Activated CD4-positive, alpha-beta T cell treated with anti-CD3 and anti-CD28 coated beads for 24 hours (primary cell): ENCODE measurements around the gene MCM3AP.

Experiments used
- DNase-seq, 2 donors: peaks; one replicate each; pipeline ENCODE4 v3.0.0-alpha.2; 2020; ENCODE audit warnings: low read depth in 2 of 2

The MCM3AP gene

GRCh38 chr21:46285206-46285661 is at the start of gene MCM3AP:
TSS of gene MCM3AP (minus strand) at chr21:46285611. CDS start at chr21:46285286, 325 bp downstream.
- no peak for DNase-seq

GRCh38 chr21:46334351-46335140 is 49.1 kb upstream of the MCM3AP start:
- DNase-seq = no peak

GRCh38 chr21:46329796-46330195 is 44.4 kb upstream of the MCM3AP start:
- no peak for DNase-seq

DNA sequence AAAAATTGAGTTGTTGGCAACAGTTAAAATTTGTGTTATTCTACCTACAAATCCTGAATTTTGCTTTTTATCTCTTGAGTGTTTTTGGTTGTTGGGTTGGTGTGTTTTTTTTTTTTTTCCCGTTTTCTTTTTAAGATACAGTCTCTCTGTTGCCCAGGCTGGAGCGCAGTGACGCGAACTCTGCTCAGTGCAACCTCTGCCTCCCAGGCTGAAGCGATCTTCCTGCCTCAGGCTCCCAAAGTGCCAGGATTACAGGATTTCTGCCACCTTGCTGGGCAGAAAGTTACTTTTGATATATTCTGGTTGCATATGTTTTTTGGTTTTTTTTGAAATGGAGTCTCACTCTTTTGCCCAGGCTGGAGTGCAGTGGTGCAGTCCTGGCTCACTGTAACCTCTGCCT is 42.7 kb upstream of the MCM3AP start:
- no peak for DNase-seq

GRCh38 chr21:46327711-46328110 is 42.3 kb upstream of the MCM3AP start:
- no peak for DNase-seq

- no peak for DNase-seq
Observed at GRCh38 chr21:46326110-46326703, 40.8 kb upstream of the MCM3AP start.

GRCh38 chr21:46325073-46325912 is 39.9 kb upstream of the MCM3AP start:
- DNase-seq = peak; percentile 2 to 28

DNA sequence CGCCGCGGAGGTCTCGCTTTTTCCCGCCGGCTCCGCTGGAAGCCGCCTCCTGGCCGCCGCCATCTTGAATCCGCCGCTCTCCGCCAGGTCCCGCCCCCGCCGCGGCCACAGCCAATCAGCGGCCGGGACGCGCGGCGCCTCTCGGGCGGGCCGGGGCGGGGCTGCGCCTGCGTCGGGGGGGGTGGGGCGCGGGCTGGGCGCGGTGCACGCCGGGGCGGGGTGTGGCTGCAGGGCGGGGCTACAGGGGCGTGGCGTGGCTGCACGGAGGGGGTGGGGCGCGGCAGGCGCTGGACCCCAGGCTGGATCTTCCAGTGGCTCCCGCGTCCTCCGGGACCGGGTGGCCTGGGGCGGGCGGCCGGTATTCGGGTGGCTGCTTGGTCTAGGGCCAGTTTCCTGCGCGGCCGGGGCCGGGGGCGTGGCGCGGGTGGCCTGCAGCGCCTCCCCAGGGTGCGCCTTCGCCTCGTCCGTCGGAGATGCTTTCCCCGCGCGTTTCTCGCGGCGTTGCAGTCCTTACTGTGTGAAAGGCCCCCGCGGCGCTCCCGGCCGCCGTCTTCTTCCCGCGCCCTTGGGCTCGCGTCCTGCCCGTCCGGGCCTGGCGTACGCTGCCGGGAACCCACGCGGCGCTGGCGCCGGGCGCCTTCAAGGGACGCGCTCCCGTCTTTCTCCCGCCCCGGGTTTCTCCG is 39.1 kb upstream of the MCM3AP start:
- peak; percentile 78 to 81 for DNase-seq

GRCh38 chr21:46323710-46324389 is 38.4 kb upstream of the MCM3AP start, which contains the start of the genes C21orf58 and PCNT:
TSS of gene C21orf58 (minus strand) at chr21:46323870. CDS start at chr21:46322738, 1,132 bp downstream.
TSS of gene PCNT (plus strand) at chr21:46324156. CDS start at chr21:46324229, 73 bp downstream.
- DNase-seq = peak; percentile 91 to 96

DNA sequence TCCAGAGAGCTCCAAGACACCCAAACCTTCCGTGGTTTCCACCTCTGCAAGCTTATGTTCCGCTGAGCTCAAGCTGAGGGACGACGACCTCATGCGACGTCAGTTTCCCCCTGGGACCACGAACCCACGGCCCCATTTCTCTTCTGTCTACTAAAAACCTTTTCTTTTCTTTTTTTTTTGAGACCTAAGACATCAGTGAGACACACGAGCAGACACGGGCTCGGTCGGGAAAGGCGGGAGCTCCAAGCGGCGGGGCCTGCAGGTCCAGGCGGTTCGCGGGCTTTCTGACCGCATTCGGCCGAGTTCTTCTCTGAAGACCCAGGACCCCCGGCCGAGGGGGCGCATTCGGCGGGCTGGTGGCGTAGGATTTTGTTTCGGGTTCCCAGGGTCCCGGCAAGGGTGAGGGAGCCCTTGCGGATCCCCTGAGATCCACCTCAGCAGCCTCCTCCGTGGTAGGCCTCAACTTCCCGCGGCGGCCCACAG is 37.9 kb upstream of the MCM3AP start:
- peak in 1 of 2 donors; percentile 10 for DNase-seq

- DNase-seq = no peak
Observed at GRCh38 chr21:46322351-46323226, 37.2 kb upstream of the MCM3AP start.

- no peak for DNase-seq
Observed at GRCh38 chr21:46320331-46320801, 35.0 kb upstream of the MCM3AP start.

DNA sequence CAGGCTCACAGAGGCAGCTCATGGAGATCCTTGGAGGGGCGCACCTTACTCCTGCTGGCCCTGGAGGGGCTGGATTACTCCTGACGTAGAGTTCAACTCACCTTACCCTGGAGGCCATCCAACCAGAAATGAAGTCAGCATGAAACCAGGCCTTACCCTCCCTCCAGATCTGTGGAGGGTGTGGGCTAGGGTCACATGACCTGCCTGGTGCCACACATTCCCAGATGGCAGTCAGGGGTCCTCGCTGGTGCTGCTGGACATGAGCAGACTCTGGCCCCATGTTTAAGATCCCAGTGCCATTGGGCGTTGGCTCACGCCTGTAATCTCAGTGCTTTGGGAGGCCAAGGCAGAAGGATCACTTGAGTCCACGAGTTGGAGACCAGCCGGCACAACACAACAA is 33.8 kb upstream of the MCM3AP start:
- DNase-seq = no peak

GRCh38 chr21:46318464-46318845 is 33.0 kb upstream of the MCM3AP start:
- DNase-seq = no peak

GRCh38 chr21:46317710-46318463 is 32.5 kb upstream of the MCM3AP start:
- DNase-seq = no peak

- DNase-seq = no peak
Observed at GRCh38 chr21:46316708-46317324, 31.4 kb upstream of the MCM3AP start.

DNA sequence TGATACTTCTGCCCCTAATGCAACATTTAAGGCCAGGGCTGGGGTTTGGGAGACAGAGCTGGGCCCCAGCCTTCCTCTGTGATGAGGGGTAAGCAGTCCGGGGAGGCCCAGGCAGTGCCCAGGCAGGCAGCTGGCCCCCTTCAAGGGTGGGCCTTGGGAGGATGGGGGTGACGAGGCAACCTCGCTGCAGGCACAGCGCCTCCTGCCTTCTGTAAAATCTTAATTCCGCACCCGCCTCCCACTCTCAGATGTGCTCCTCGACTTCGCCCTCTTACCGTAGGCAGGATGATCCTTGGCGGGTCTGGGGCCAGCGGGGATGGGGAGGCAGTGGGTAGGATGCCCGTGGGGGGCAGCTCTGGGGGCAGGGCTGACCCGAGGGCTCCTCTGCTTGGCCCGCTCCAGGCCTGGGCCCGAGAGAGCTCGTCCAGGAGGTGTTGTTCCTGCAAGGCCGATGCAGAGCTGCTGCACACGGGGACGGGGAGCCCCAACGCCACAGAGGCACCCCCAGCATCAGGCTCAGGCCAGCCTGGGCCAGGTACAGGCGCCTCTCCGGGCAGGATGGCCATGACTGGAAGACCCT is 29.1 kb upstream of the MCM3AP start:
- no peak for DNase-seq

- DNase-seq = no peak
Observed at GRCh38 chr21:46312949-46313348, 27.5 kb upstream of the MCM3AP start.
